ENCODE results near the gene DR1.

DR1 gene

DNA sequence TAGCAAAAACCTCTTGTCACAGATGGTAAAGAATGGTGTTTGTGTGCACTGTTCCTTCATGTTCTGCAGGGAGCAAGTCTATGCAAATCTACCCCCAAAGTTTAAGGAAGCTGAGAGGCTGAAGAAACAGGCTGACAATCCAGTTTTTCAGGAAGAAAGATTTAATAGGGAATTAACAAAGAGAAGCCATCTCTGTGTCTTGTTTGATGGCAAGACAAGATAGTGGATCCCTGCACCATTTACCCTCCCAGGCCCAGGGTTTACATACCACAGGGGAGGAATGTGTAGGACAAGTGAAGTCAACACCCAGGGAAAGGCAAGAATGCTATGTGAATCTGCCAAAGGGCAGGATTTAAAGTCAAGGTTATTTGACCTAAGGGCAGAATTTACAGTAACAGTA lies 54.1 kb downstream of the DR1 start:
- no peak for DNase-seq

DNA sequence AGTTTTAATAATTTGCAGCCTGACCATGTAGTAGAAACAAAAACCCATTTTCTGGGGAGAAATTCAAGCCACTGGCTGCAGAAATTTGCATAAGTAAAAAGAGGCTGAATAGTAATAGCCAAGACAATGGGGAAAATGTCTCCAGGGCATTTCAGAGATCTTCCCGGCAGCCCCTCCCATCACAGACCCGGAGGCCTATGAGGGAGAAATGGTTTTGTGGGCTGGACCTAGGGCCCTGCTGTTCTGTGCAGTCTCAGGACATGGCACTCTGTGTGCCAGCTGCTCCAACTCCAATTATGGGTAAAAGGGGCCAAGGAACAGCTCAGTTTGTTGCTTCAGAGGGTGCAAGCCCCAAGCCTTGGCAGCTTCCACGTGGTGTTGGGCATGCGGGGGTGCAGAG lies 62.5 kb downstream of the DR1 start:
- DNase-seq = no peak

DNA sequence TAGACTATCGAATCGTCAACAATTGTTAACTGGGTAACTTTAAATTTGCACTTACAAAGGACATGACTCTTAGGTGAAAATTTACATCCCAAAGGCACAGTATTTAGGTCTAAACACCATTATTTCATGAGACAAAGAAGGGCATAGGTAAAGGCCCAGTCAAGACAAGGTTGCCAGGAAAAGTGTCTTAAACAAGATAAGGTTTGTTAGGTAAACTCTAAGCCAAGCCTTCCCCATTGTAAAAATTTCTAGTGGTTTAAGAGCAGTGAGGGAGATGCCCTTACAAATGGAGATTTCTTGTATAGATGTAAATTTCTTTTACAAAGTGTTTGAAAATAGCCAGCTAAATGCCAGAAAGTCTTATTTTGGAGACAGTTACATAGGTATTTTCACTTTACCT lies 65.3 kb downstream of the DR1 start:
- no peak for DNase-seq

DNA sequence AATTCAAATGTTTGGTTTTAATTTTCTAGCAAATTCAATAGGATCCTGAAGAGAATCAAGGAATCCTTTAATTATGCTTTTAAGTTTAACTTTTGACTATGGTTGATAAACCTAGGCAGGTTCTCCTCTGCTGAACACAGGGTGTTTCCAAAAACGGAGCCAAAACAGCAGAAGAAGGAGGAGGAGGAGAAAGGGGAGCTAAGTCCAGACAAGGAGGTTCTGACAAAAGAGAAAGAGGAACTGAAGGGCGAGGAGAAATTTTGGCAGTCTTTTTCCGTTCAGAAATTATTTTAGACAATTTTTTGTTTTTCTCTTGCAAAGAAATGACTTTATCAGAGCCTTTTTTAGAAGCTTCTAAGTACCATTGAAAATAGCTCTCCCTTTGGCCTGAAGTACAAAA lies 69.0 kb downstream of the DR1 start:
- no peak for DNase-seq

DNA sequence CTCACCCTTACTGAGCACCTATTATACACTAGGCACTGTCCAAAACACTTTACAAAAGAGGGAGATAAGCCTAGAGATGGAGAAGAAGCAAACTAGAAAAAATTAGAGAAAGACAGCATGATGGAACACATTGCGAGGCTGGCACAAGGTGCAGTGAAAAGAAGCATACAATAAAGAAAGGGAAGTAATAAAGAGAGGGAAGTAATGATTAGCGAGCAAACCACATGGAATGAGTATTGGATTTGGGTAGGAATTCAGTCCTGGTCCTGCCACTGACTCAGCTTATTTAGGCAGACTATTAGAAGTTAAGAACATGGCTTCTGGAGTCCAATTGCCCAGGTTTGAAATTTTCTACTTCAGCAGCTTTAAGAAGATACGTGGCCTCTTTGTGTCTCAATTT lies 69.6 kb downstream of the DR1 start:
- DNase-seq = no peak

DNA sequence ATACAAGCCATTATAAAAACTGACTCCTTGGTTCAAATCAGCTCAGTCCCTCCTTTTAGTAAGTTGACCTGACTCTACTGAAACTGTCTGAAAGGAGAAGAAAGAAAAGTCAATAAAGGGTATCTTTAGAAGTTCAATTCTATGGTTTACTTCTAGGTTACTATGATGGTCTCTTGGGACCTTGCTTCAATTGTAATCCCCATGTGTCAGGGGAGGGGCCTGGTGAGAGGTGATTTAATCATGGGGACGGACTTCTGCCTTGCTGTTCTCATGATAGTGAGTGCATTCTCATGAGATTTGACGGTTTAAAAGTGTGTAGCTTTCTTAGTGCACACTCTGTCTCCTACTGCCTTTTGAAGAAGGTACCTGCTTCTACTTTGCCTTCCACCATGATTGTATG lies 70.5 kb downstream of the DR1 start:
- DNase-seq = no peak
